GM23248 (cell line): ENCODE data around the gene MAN1C1. TPM values are rescaled to one million over a fixed set of nuclear protein-coding genes. Genes with fewer than 3 reads are reported as not detected.

Experiments used
- DNase-seq: peaks from one replicate; pipeline ENCODE4 v3.0.0-alpha.2; 2015
- H2AFZ ChIP-seq: fragments of 200-600 bp; sonication (generic); 2 replicates; pipeline ENCODE4 v1.6.1; 2016; ENCODE audit warnings: antibody characterized with exemption
- H3F3A ChIP-seq: fragments of 200-600 bp; sonication (generic); 2 replicates; pipeline ENCODE4 v1.6.1; 2016; ENCODE audit warnings: mild to moderate bottlenecking, antibody characterized with exemption, mixed run types; ENCODE audit not compliant: insufficient read depth
- H3K27ac ChIP-seq: fragments of 200-600 bp; sonication (generic); 2 replicates; pipeline ENCODE4 v1.5.1; 2016; ENCODE audit warnings: mild to moderate bottlenecking
- H3K27me3 ChIP-seq: fragments of 200-600 bp; sonication (generic); replicated peaks from 2 replicates; pipeline ENCODE4 v1.6.1; 2016; ENCODE audit warnings: mild to moderate bottlenecking; ENCODE audit not compliant: insufficient read depth
- H3K36me3 ChIP-seq: fragments of 200-600 bp; sonication (generic); 2 replicates; pipeline ENCODE4 v1.6.1; 2016; ENCODE audit warnings: low read depth, mild to moderate bottlenecking
- H3K4me1 ChIP-seq: fragments of 200-600 bp; sonication (generic); 2 replicates; pipeline ENCODE4 v1.6.1; 2016; ENCODE audit warnings: mild to moderate bottlenecking; ENCODE audit not compliant: insufficient read depth
- H3K4me2 ChIP-seq: fragments of 200-600 bp; sonication (generic); one replicate; pipeline ENCODE4 v1.6.1; 2016; ENCODE audit warnings: mild to moderate bottlenecking; ENCODE audit not compliant: unreplicated experiment
- H3K4me3 ChIP-seq: fragments of 200-600 bp; sonication (generic); 2 replicates; pipeline ENCODE4 v1.5.1; 2016; ENCODE audit warnings: mild to moderate bottlenecking
- H3K79me2 ChIP-seq: fragments of 200-600 bp; sonication (generic); 2 replicates; pipeline ENCODE4 v1.6.1; 2016; ENCODE audit warnings: mild to moderate bottlenecking; ENCODE audit not compliant: insufficient read depth
- H3K9ac ChIP-seq: fragments of 200-600 bp; sonication (generic); 2 replicates; pipeline ENCODE4 v1.6.1; 2016; ENCODE audit warnings: mild to moderate bottlenecking
- H3K9me2 ChIP-seq: fragments of 200-600 bp; sonication (generic); 2 replicates; pipeline ENCODE4 v1.6.1; 2016; ENCODE audit warnings: mixed run types, mild to moderate bottlenecking, moderate library complexity; ENCODE audit not compliant: insufficient read depth
- H3K9me3 ChIP-seq: fragments of 200-600 bp; sonication (generic); one replicate; pipeline ENCODE4 v1.6.1; 2017; ENCODE audit warnings: low read depth
- H4K20me1 ChIP-seq: fragments of 200-600 bp; sonication (generic); 2 replicates; pipeline ENCODE4 v1.6.0; 2016; ENCODE audit not compliant: insufficient read depth
- EZH2 ChIP-seq: fragments of 200-600 bp; sonication (generic); IDR thresholded peaks from 2 replicates; pipeline ENCODE4 v1.6.1; 2018; ENCODE audit warnings: antibody characterized with exemption, mild to moderate bottlenecking; ENCODE audit not compliant: insufficient read depth, poor library complexity, severe bottlenecking
- EZH2phosphoT487 ChIP-seq: fragments of 200-600 bp; sonication (generic); IDR thresholded peaks from 2 replicates; pipeline ENCODE4 v1.6.1; 2018; ENCODE audit warnings: antibody characterized with exemption, moderate library complexity, mild to moderate bottlenecking, low read depth; ENCODE audit not compliant: insufficient read depth
- WGBS, 2 experiments: methylation state at CpG; one replicate each; pipeline ENCODE4 v1.1.6; 2015 to 2017; ENCODE audit warnings: low lambda C conversion rate in 2 of 2, low coverage in 1 of 2; ENCODE audit errors: missing lambda C conversion rate in 2 of 2; 5-methylcytosine and 5-hydroxymethylcytosine counted together
- in situ Hi-C: fragments of 300-500 bp; cut with MboI; formaldehyde crosslinking; loops from 2 replicates; pipeline ENCODE4 v1.15.0; 2020
- polyA plus RNA-seq: library from polyadenylated mRNA; unstranded; fragments of >200 nt; fragmentation: Nextera tagmentation; extraction: Ambion mirVana; gene quantifications from 2 replicates; pipeline ENCODE4 v1.2.1, GENCODE V29; 2016
- total RNA-seq: library from RNA; depleted of rRNA; stranded (reverse); fragments of >200 nt; shearing (Covaris generic); gene quantifications from 2 replicates; pipeline ENCODE4 v1.2.3, GENCODE V29; 2014

Gene MAN1C1
- total and polyA plus RNA-seq, 2 experiments from 2014 or later: 0.29 to 1.1 TPM

GRCh38 chr1:25622531-25622930, 5.9 kb downstream of the MAN1C1 start:
- Histone ChIP-seq H3K9me3 (no peaks in the 10 kb centered on the region), H4K20me1 (no peaks in the 10 kb centered on the region), H3K79me2 (no peaks in the 10 kb centered on the region), H3K9me2 (no peaks in the 10 kb centered on the region), H2AFZ (no peak overlapping the region), H3F3A (peaks cover 8% of the 10 kb centered on the region; the same call in 1 of the 2 replicates), H3K27ac (no peak overlapping the region), H3K4me2 (no peak overlapping the region), H3K27me3 (peaks cover 19% of the 10 kb centered on the region), H3K4me3 (no peak overlapping the region), H3K9ac (no peak overlapping the region), H3K4me1 (no peaks in the 10 kb centered on the region), H3K36me3 (no peaks in the 10 kb centered on the region)
- in situ Hi-C loops: no loop called here
- no peak for TF ChIP-seq EZH2phosphoT487
- no peak for DNase-seq
- 78% methylated on average over 6 of the region's 6 CpGs for WGBS, 2 experiments

GRCh38 chr1:25623007-25623406, 6.4 kb downstream of the MAN1C1 start:
- no peaks in the 10 kb centered on the region for H3K79me2 ChIP-seq
- H3K27me3 ChIP-seq: peaks cover 19% of the 10 kb centered on the region
- H3K27ac ChIP-seq: no peak overlapping the region
- no peaks in the 10 kb centered on the region for H3K36me3 ChIP-seq
- H3K9me3 ChIP-seq: no peaks in the 10 kb centered on the region
- DNase-seq: no peak
- no peak overlapping the region for H2AFZ ChIP-seq
- H3K9ac ChIP-seq: no peak overlapping the region
- no peaks in the 10 kb centered on the region for H3K9me2 ChIP-seq
- no peak for TF ChIP-seq EZH2
- TF ChIP-seq EZH2phosphoT487: no peak
- no peak overlapping the region for H3K4me3 ChIP-seq
- in situ Hi-C loops: no loop called here
- H3F3A ChIP-seq: peaks cover 8% of the 10 kb centered on the region; the same call in 1 of the 2 replicates
- 73 to 82% methylated on average over 4 of the region's 4 CpGs for WGBS, 2 experiments
- no peak overlapping the region for H3K4me2 ChIP-seq
- no peaks in the 10 kb centered on the region for H4K20me1 ChIP-seq
- no peaks in the 10 kb centered on the region for H3K4me1 ChIP-seq

GRCh38 chr1:25623731-25624130, 7.1 kb downstream of the MAN1C1 start:
- no peak overlapping the region for H3K4me3 ChIP-seq
- no peak overlapping the region for H3K9ac ChIP-seq
- no peaks in the 10 kb centered on the region for H3K9me3 ChIP-seq
- peaks cover 3% of the 10 kb centered on the region; the same call in 1 of the 2 replicates for H3F3A ChIP-seq
- in situ Hi-C loops: no loop called here
- no peaks in the 10 kb centered on the region for H3K36me3 ChIP-seq
- H3K9me2 ChIP-seq: no peaks in the 10 kb centered on the region
- H3K4me1 ChIP-seq: no peaks in the 10 kb centered on the region
- no peak overlapping the region for H2AFZ ChIP-seq
- H3K27me3 ChIP-seq: peaks cover 12% of the 10 kb centered on the region
- no peaks in the 10 kb centered on the region for H3K79me2 ChIP-seq
- WGBS, 2 experiments: 72 to 77% methylated on average over 4 of the region's 4 CpGs
- TF ChIP-seq EZH2: no peak
- TF ChIP-seq EZH2phosphoT487: no peak
- H3K27ac ChIP-seq: no peak overlapping the region
- no peak overlapping the region for H3K4me2 ChIP-seq
- no peak for DNase-seq
- no peaks in the 10 kb centered on the region for H4K20me1 ChIP-seq

GRCh38 chr1:25624156-25624555, 7.6 kb downstream of the MAN1C1 start:
- Histone ChIP-seq H3K27me3 (peaks cover 8% of the 10 kb centered on the region), H3K4me2 (no peak overlapping the region), H3K4me1 (no peaks in the 10 kb centered on the region), H3K27ac (no peak overlapping the region), H3K9me3 (no peaks in the 10 kb centered on the region), H3K4me3 (no peak overlapping the region), H3K9ac (no peak overlapping the region), H3K79me2 (no peaks in the 10 kb centered on the region), H2AFZ (no peak overlapping the region), H3F3A (no peaks in the 10 kb centered on the region), H3K36me3 (no peaks in the 10 kb centered on the region), H3K9me2 (no peaks in the 10 kb centered on the region), H4K20me1 (no peaks in the 10 kb centered on the region)
- 62% methylated on average over 3 of the region's 3 CpGs for WGBS, 2 experiments
- TF ChIP-seq EZH2: no peak
- no peak for TF ChIP-seq EZH2phosphoT487
- no peak for DNase-seq
- in situ Hi-C loops: no loop called here

GRCh38 chr1:25624604-25625003, 8.0 kb downstream of the MAN1C1 start:
- no peak overlapping the region for H2AFZ ChIP-seq
- no peaks in the 10 kb centered on the region for H3K9me3 ChIP-seq
- H3K9ac ChIP-seq: no peak overlapping the region
- no peaks in the 10 kb centered on the region for H3K9me2 ChIP-seq
- DNase-seq: no peak
- H3K4me1 ChIP-seq: no peaks in the 10 kb centered on the region
- no peak overlapping the region for H3K4me3 ChIP-seq
- H3K27ac ChIP-seq: no peak overlapping the region
- no peaks in the 10 kb centered on the region for H3K36me3 ChIP-seq
- H3K4me2 ChIP-seq: no peak overlapping the region
- no peaks in the 10 kb centered on the region for H3F3A ChIP-seq
- WGBS, 2 experiments: 84 to 86% methylated on average over 5 of the region's 5 CpGs
- TF ChIP-seq EZH2phosphoT487 (no peak), EZH2 (no peak)
- no peaks in the 10 kb centered on the region for H4K20me1 ChIP-seq
- H3K27me3 ChIP-seq: peaks cover 3% of the 10 kb centered on the region
- in situ Hi-C loops: no loop called here
- no peaks in the 10 kb centered on the region for H3K79me2 ChIP-seq
